Activated naive CD4-positive, alpha-beta T cell treated with anti-CD3 and anti-CD28 coated beads, Interleukin-2, amount 50 U/mL, for 16 hours (primary cell): ENCODE results near the gene OASL.
"Not testable (repeated sequence)": the region's sequence is repeated elsewhere in the genome, so short reads cannot be mapped to it uniquely, and the experiment has no call there.

ENCODE experiments used
- DNase-seq: peaks from one replicate; pipeline ENCODE4 v3.0.0-alpha.2; 2020

The OASL gene, protein sequence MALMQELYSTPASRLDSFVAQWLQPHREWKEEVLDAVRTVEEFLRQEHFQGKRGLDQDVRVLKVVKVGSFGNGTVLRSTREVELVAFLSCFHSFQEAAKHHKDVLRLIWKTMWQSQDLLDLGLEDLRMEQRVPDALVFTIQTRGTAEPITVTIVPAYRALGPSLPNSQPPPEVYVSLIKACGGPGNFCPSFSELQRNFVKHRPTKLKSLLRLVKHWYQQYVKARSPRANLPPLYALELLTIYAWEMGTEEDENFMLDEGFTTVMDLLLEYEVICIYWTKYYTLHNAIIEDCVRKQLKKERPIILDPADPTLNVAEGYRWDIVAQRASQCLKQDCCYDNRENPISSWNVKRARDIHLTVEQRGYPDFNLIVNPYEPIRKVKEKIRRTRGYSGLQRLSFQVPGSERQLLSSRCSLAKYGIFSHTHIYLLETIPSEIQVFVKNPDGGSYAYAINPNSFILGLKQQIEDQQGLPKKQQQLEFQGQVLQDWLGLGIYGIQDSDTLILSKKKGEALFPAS

GRCh38 chr12:121038861-121039668, at the start of gene OASL:
TSS of gene OASL (minus strand) at chr12:121039246. CDS start at chr12:121038971, 275 bp downstream.
- DNase-seq = peak; percentile 19

DNA sequence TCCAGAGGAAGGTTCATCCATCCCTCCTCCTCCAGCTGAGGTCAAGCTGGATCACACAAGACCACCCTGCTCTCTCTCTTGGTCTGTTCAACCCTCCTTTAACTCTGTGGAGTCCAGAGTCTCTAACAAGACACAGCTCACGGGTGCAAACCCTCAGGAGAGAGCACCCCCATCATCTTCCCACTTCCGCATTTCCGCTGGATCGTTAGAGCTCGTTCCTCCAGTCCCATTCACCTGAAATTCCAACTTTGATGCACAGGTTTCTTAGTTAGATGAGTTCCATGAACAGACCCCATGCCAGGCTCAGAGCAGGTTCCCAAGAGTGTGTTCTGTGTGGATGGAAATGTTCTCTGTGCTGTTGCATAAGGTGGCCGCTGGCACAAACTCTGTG, 49.1 kb upstream of the OASL start:
- no peak for DNase-seq

DNA sequence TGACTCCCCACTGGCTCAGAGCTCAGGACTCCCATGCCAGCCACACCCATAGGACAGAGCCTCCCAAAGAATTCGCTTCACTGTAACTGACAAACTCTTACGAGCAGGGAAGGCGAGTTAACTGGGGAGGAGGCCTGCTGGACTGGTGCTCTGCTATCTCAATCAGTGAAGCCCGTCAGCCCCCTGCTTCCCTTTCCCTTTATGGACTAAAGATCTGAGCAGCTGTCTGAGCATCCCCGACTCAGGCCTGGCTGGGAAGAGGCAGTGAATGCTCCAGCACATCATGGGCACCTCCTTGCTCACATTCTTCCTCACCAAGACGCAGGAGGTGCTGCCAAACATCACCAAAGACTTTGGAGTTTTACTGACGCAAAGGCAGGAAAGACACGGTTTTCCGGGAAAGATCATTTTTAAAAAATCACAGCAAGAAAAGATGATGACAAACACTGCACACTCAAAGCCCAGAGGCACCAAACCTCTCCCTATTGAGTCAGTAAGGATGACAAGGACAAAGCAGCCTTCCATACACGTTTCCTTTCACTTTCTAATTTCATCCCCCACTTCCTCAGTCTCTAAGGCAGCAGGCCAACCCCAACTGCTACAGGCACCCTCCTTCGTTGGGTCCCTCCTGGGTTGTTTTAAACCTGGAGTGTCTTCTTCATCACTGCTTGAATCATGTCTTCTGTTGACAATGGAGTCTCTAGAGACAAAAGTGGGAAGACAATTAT, 48.6 kb upstream of the OASL start:
- DNase-seq = no peak

DNA sequence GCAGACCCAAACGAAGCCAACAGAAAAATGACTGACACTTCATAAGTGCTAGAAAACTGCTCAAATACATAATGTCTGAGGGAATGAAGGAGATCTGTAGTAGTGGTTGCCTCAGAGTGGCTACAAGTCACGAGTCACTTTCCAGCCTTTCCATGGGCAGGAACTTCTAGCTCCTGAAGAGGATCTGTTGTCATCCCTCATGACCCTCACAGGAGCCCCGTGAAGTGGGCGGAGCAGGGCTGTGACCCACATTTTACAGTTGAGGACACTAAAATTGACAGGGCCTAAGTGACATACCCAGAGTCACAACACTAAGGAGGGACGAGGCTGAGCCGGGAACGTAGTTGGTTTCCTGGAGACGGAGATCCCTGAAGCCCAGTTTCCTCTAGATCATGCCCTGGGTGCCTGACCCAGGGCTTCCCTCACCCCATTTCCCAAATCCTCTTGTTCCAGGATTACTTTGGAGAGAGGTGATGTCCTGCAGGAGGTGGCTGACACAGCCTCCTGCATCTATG, 47.8 kb upstream of the OASL start:
- no peak for DNase-seq

GRCh38 chr12:121085506-121086353, 46.7 kb upstream of the OASL start:
- no peak for DNase-seq

- DNase-seq = no peak
Observed at GRCh38 chr12:121085069-121085468, 46.0 kb upstream of the OASL start.

GRCh38 chr12:121084229-121084628, 45.2 kb upstream of the OASL start:
- DNase-seq = no peak

DNA sequence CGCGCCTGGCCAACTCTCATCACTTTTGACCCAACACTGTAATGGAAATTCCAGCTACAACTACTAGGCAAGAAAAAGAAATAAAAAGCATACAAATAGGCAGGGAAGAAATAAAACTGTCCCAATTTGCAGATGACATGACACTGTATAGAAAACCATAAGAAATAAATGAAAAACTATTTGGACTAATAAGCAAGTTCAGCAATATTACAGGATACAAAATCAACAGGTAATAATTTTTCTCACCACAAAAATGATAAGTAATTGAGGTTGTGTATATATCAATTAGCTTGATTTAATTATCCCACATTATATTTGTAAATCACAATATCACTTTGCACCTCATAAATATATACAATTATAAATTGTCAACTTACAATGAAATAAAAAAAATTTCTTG, 41.9 kb upstream of the OASL start:
- DNase-seq = no peak

GRCh38 chr12:121079736-121080272, 40.8 kb upstream of the OASL start:
- DNase-seq = no peak

DNA sequence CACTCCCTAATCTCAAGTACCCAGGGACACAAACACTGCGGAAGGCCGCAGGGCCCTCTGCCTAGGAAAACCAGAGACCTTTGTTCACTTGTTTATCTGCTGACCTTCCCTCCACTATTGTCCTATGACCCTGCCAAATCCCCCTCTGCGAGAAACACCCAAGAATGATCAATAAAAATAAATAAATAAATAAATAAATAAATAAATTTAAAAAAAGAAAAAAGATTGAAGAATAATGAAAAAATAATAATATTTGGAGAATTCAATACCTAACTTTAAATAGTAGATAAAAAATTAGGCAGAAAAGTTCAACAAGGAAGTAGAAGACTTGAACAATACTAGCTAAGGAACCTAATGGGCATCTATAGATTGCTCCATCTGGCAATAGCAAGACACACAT, 38.4 kb upstream of the OASL start:
- DNase-seq = not testable (repeated sequence)

- not testable (repeated sequence) for DNase-seq
Observed at GRCh38 chr12:121075911-121076310, 36.9 kb upstream of the OASL start.

GRCh38 chr12:121072147-121072546, 33.1 kb upstream of the OASL start:
- no peak for DNase-seq

DNA sequence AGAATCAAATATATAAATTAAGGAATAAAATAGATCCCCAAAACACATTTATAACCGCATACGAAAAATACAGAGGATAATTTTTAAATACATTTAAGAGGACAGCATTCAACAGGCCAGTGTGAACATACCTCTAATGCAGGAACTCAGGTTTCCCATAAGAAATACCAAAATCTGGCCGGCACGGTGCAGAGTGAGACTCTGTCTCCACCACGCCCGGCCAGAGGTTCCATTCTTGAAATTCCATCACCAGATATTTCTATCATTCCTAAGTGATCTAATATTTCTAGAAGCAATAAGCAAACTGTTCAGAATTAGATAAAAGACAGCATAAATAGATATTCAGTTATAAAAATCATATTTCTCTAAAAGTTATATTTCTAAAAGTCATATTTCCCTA, 30.2 kb upstream of the OASL start:
- no peak for DNase-seq

DNA sequence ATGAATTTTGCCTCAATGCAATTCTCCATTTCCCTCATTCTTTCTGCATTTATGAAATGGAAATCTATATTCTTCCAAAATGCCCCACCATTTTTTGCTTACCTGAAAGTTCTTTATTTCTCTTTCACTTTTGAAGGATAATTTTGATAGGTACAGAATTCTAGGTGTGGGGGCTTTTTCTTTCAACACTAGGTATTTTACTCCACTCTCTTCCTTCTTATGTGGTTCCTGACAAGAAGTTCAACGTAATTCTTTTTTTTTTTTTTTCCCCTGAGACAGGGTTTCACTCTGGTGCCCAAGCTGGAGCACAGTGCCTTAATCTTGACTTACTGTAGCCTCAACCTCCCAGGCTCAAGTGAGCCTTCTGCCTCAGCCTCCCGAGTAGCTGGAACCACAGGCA, 26.3 kb upstream of the OASL start:
- no peak for DNase-seq

DNA sequence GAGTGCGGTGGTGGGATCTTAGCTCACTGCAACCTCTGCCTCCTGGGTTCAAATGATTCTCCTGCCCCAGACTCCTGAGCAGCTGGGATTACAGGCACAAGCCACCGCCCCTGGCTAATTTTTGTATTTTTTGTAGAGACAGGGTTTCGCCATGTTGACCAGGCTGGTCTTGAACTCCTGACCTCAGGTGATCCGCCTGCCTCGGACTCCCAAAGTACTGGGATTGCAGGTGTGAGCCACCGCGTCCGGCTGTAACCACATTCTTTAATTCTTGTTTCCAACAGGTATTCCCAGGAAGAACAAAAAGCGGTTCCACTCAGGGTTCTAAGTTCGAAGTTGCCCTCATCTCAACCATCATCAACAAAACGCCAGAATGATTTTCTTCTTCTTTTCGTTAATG, 25.5 kb upstream of the OASL start:
- not testable (repeated sequence) for DNase-seq

DNA sequence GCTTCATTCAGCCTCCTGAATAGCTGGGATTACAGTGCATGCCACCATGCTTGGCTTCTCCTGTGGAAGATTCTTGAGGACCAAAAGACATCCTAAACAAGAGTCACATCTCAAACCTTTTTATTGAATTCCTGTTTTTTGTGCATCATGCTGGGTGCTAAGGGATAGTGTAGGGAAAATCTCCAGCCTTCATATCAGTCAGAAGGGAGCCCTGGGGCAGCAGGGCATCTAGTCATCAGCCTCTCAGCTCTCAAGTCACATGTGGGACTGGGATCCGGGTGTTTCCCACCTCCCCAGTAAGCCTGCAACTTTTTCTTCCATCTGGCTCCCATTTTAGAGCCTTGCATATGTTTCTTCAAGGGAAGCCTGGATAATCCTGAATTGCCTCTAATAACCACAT, 25.1 kb upstream of the OASL start:
- no peak for DNase-seq

DNA sequence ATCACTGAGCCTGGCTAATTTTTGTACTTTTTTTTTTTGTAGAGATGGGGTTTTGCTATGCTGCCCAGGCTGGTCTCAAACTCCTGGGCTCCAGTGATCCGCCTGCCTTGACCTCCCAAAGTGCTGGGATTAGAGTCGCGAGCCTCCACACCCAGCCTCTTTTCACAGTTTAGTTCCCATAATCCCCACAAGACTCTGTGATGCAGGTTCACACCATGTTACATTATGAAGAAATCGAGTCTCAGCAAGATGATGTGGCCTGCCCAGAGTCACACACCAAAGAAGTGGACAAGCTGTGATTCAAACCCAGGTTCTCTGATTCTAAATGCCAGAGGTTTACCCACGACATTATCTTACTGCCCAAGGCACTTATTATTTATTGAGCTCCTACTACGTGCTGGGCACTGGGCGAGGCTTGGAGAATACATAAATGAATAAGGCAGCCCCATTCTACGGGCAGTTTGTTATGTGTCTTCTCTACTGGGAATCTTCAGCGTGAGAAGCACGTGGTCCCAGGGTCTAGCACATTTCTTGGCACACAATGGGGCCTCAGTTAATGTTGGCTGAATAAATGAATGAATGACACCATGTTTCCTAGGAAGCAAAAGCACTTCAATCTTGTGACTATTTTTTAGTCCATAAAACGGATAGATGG, 23.5 kb upstream of the OASL start:
- DNase-seq = no peak

DNA sequence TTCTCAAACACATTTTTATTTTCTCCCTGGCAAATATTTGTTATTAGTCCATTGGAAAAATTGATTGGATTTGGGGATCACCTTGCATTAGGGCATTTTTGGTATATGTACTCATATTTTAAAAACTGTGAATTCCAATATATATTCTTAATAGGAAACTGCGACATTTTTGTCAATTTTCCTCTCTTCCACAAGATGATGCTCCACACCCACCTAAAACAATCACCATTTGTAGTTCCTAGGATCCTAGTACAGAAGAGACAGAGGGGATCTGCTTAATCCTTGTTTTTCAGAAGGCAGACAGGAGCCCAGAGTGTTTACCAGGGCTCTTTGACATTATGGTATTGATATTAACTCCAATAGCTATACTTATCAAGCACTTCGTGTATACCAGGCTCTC, 22.8 kb upstream of the OASL start:
- no peak for DNase-seq

DNA sequence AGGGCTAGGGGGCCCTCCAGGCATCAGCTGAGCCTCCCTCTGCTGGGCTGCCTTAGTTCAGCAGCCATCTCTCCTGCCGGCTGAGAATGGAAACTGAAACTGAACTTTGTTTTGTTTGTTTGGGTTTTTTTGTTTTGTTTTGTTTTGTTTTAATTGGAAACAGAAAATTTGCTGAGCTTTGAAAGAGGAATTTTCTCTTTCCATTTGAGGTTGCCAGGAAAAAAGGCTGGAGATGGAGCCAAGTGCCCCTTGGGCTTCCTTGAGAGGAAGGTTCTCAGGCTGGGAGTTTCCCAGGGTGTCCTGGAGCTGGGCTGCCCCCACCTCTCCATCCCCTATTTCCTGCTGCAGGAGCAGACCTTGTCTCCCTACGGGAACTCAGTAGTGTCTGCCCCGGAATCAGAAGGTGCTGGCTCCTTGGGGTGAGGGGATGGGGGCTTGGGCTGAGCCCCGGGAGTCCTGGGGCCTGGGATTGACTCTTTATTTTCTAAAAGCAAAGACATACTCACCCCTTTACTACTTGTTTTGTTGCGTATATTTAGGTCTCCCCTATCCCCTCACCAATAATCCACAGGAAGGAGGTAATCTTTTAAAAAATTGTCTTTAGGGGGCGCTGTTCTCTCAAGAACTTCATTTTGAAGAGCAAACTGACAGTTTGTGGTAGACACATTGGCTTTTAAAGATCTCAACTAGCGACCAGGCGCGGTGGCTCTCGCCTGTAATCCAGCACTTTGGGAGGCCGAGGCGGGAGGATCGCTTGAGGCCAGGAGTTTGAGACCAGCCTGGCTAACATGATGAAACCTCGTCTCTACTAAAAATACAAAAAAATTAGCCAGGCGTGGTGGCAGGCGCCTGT, 21.3 kb upstream of the OASL start:
- peak; percentile 54 for DNase-seq
